GM21576 (cell line): ENCODE results near the gene CLASRP.
"Not testable (repeated sequence)": the region's sequence is repeated elsewhere in the genome, so short reads cannot be mapped to it uniquely, and the experiment has no call there.

ENCODE experiments used
- ATAC-seq: cut with Tn5 transposase; IDR thresholded peaks from one replicate; pipeline ENCODE4 v1.9.1; 2021; ENCODE audit warnings: mild to moderate bottlenecking, moderate library complexity; ENCODE audit not compliant: unreplicated experiment

Gene CLASRP

GRCh38 chr19:45038931-45039893 is at the start of gene CLASRP:
CLASRP (plus strand) TSS chr19:45039045; CDS start chr19:45040213, 1,168 bp downstream.
- ATAC-seq, result peak; percentile 72

- no peak for ATAC-seq
These were observed 48.4 kb upstream of the CLASRP start for GRCh38 chr19:44990459-44990858.

- no peak for ATAC-seq
These were observed 47.9 kb upstream of the CLASRP start for GRCh38 chr19:44990966-44991365.

GRCh38 chr19:44992336-44993163 is 46.3 kb upstream of the CLASRP start:
- ATAC-seq, result no peak

GRCh38 chr19:44993526-44993925 is 45.3 kb upstream of the CLASRP start:
- ATAC-seq, result no peak

- no peak for ATAC-seq
These were observed 44.8 kb upstream of the CLASRP start for GRCh38 chr19:44993926-44994537.

GRCh38 chr19:44998025-44998424 is 40.8 kb upstream of the CLASRP start:
- no peak for ATAC-seq

GRCh38 chr19:44999131-44999925 is 39.5 kb upstream of the CLASRP start:
- ATAC-seq, result not testable (repeated sequence)

GRCh38 chr19:45000665-45001064 is 38.2 kb upstream of the CLASRP start:
- not testable (repeated sequence) for ATAC-seq

- ATAC-seq, result peak; percentile 40
These were observed 37.6 kb upstream of the CLASRP start, which contains the start of gene RELB for GRCh38 chr19:45001087-45001739. RELB (plus strand) TSS chr19:45001464; CDS start chr19:45001580, 116 bp downstream.

- no peak for ATAC-seq
These were observed 35.4 kb upstream of the CLASRP start for GRCh38 chr19:45003485-45003884.

- ATAC-seq, result no peak
These were observed 33.1 kb upstream of the CLASRP start for GRCh38 chr19:45005787-45006186.

GRCh38 chr19:45008552-45008951 is 30.3 kb upstream of the CLASRP start:
- no peak for ATAC-seq

GRCh38 chr19:45009625-45010255 is 29.1 kb upstream of the CLASRP start:
- no peak for ATAC-seq

GRCh38 chr19:45010306-45010705 is 28.5 kb upstream of the CLASRP start:
- ATAC-seq, result no peak

- ATAC-seq, result no peak
These were observed 26.9 kb upstream of the CLASRP start for GRCh38 chr19:45011959-45012358.

- peak; percentile 63 for ATAC-seq
These were observed 22.2 kb upstream of the CLASRP start for GRCh38 chr19:45016388-45017314.

GRCh38 chr19:45019187-45019586 is 19.7 kb upstream of the CLASRP start:
- no peak for ATAC-seq
